NCI-H460 (cell line): ENCODE measurements around the gene HTT. TPM values are rescaled to one million over a fixed set of nuclear protein-coding genes. Genes with fewer than 3 reads are reported as not detected.
"Not testable (repeated sequence)": the region's sequence is repeated elsewhere in the genome, so short reads cannot be mapped to it uniquely, and the experiment has no call there.

Experiments
- DNase-seq: peaks from one replicate; pipeline ENCODE4 v3.0.0-alpha.2; 2016; ENCODE audit warnings: low read depth; ENCODE audit errors: extremely low read depth
- total RNA-seq: library from RNA; depleted of rRNA; stranded (reverse); fragments of >200 nt; shearing (Covaris generic); gene quantifications from 2 replicates; pipeline ENCODE4 v1.2.3, GENCODE V29; 2014

HTT gene
- total RNA-seq, 1 experiment from 2014 or later: 14.6 TPM

GRCh38 chr4:3044870-3045819 lies 29.3 kb upstream of the HTT start:
- DNase-seq: no peak

GRCh38 chr4:3046162-3046561 lies 28.3 kb upstream of the HTT start:
- no peak for DNase-seq

GRCh38 chr4:3046623-3047022 lies 27.9 kb upstream of the HTT start:
- no peak for DNase-seq

GRCh38 chr4:3047464-3048286 lies 26.8 kb upstream of the HTT start:
- peak; percentile 49 for DNase-seq

- DNase-seq: not testable (repeated sequence)
These were observed 23.2 kb upstream of the HTT start for GRCh38 chr4:3051141-3051897.

- no peak for DNase-seq
These were observed 20.2 kb upstream of the HTT start for GRCh38 chr4:3054169-3054759.

GRCh38 chr4:3059943-3060342 lies 14.5 kb upstream of the HTT start:
- DNase-seq: no peak

GRCh38 chr4:3060946-3061345 lies 13.5 kb upstream of the HTT start:
- DNase-seq: no peak

GRCh38 chr4:3062471-3062870 lies 12.0 kb upstream of the HTT start:
- no peak for DNase-seq

- no peak for DNase-seq
These were observed 8.9 kb upstream of the HTT start for GRCh38 chr4:3065551-3065950.

GRCh38 chr4:3066836-3067400 lies 7.6 kb upstream of the HTT start:
- DNase-seq: no peak

GRCh38 chr4:3067473-3068001 lies 6.9 kb upstream of the HTT start:
- DNase-seq: no peak

- no peak for DNase-seq
These were observed 4.8 kb upstream of the HTT start for GRCh38 chr4:3069661-3070199.

GRCh38 chr4:3070709-3071500 lies 3.6 kb upstream of the HTT start:
- DNase-seq: no peak

- DNase-seq: no peak
These were observed 2.7 kb upstream of the HTT start for GRCh38 chr4:3071811-3072210.

GRCh38 chr4:3073158-3074077 lies 1.1 kb upstream of the HTT start:
- DNase-seq: no peak

GRCh38 chr4:3074846-3075651 lies 568 bp downstream of the HTT start:
- peak; percentile 16 for DNase-seq
